GM12892 (cell line): ENCODE measurements around the gene CIAPIN1.

Source experiments
- POLR2A ChIP-seq: IDR thresholded peaks from 2 replicates; pipeline ENCODE4 v1.6.1; 2011; ENCODE audit warnings: low read depth, low read length, control low read depth
- POLR2AphosphoS5 ChIP-seq: IDR thresholded peaks from 2 replicates; pipeline ENCODE4 v1.6.1; 2011; ENCODE audit warnings: low read depth, low read length, control low read depth

GRCh38 chr16:57385083-57385482 lies 62.1 kb downstream of the CIAPIN1 start:
- TF ChIP-seq POLR2AphosphoS5: no peak
- no peak for TF ChIP-seq POLR2A
